Testis (tissue), 3 donors: ENCODE results near the gene FERMT3. TPM values are rescaled to one million over a fixed set of nuclear protein-coding genes. Genes with fewer than 3 reads are reported as not detected.

ENCODE experiments used
- DNase-seq: peaks from one replicate; pipeline ENCODE4 v3.0.0-alpha.2; 2019
- H3K27ac ChIP-seq, 2 donors: fragments of 200-600 bp; sonication (generic); one replicate each; pipeline ENCODE4 v1.5.1; 2019
- H3K27me3 ChIP-seq: fragments of 200-600 bp; sonication (generic); one replicate; pipeline ENCODE4 v1.5.1; 2019
- H3K36me3 ChIP-seq: fragments of 200-600 bp; sonication (generic); one replicate; pipeline ENCODE4 v1.5.1; 2017; ENCODE audit warnings: low read depth; ENCODE audit errors: missing control alignments
- H3K4me1 ChIP-seq: fragments of 200-600 bp; sonication (generic); one replicate; pipeline ENCODE4 v1.5.1; 2019
- H3K4me3 ChIP-seq, 2 donors: fragments of 200-600 bp; sonication (generic); one replicate each; pipeline ENCODE4 v1.5.1; 2017 to 2019
- H3K9me3 ChIP-seq: fragments of 200-600 bp; sonication (generic); one replicate; pipeline ENCODE4 v1.5.1; 2017
- CTCF ChIP-seq, 3 experiments: fragments of 450-650 bp in 2 of 3; fragments of 200-600 bp in 1 of 3; sonication (generic) in 1 of 3; IDR thresholded peaks; one replicate each; pipeline ENCODE4 v1.5.1; 2016 to 2019; ENCODE audit warnings: antibody characterized with exemption in 3 of 3, mild to moderate bottlenecking in 2 of 3, moderate library complexity in 1 of 3
- POLR2A ChIP-seq: fragments of 450-650 bp; IDR thresholded peaks from one replicate; pipeline ENCODE4 v1.6.1; 2017; ENCODE audit warnings: antibody characterized with exemption, mild to moderate bottlenecking, moderate library complexity
- WGBS, 2 donors: methylation state at CpG; one replicate each; pipeline ENCODE4 v1.1.5; 2018; 5-methylcytosine and 5-hydroxymethylcytosine counted together
- intact Hi-C: fragments of 100-400 bp; cut with DNase I; formaldehyde crosslinking; loops from one replicate; pipeline ENCODE4 v1.15.1; 2023; ENCODE audit warnings: low total_unique reads
- polyA plus RNA-seq: library from polyadenylated mRNA; stranded (reverse); fragments of 350-450 nt; fragmentation: Illumina TruSeq; extraction: RNeasy Lipid Tissue Mini Kit (QIAGEN cat#74804); gene quantifications from one replicate; pipeline ENCODE4 v1.2.3, GENCODE V29; 2014; ENCODE audit warnings: low read depth, low replicate concordance; ENCODE audit not compliant: insufficient read depth
- total RNA-seq, 2 donors: library from RNA; depleted of rRNA; stranded (reverse); fragments of >200 nt; gene quantifications; one replicate each; pipeline ENCODE4 v1.2.3, GENCODE V29; 2016

Gene FERMT3
- total and polyA plus RNA-seq, 3 donors from 2014 or later: 7.2 to 10.9 (median 8.2) TPM

- intact Hi-C loops: no loop called here
- Histone ChIP-seq H3K27ac (peak within 1 kb of the TSS; percentile 72), H3K36me3 (no peaks in the 10 kb centered on the region), H3K4me3 (peak within 1 kb of the TSS; percentile 83 to 84), H3K9me3 (no peaks in the 10 kb centered on the region), H3K4me1 (peaks cover 30% of the 10 kb centered on the region), H3K27me3 (no peaks in the 10 kb centered on the region)
- DNase-seq: peak; percentile 69
- TF ChIP-seq POLR2A (no peak), CTCF (IDR thresholded peaks at IDR 0.05) (peak; percentile 86 to 93 (median 87))
- 0 to 1% methylated on average over 3 to 63 of the region's 75 CpGs for WGBS, 2 donors
Measured at GRCh38 chr11:64251016-64251752, 44.7 kb downstream of the FERMT3 start, which contains the start of gene PLCB3. Gene PLCB3, plus strand, starts transcription at chr11:64251530. Its CDS starts 120 bp downstream, at chr11:64251650.

- Histone ChIP-seq H3K36me3 (no peaks in the 10 kb centered on the region), H3K27ac (peak overlapping the region; percentile 72), H3K4me3 (peak overlapping the region; percentile 83 to 84), H3K4me1 (peaks cover 30% of the 10 kb centered on the region), H3K9me3 (no peaks in the 10 kb centered on the region), H3K27me3 (no peaks in the 10 kb centered on the region)
- TF ChIP-seq POLR2A: no peak
- TF ChIP-seq CTCF (IDR thresholded peaks at IDR 0.05): no peak
- intact Hi-C loops: no loop called here
- WGBS, 2 donors: 0% methylated on average over 13 to 18 of the region's 18 CpGs
- DNase-seq: no peak
Measured at GRCh38 chr11:64251753-64252002, 45.2 kb downstream of the FERMT3 start.

GRCh38 chr11:64252003-64252872, 45.7 kb downstream of the FERMT3 start:
- Histone ChIP-seq H3K9me3 (no peaks in the 10 kb centered on the region), H3K4me3 (peak overlapping the region; percentile 83 to 84), H3K27ac (peak overlapping the region; percentile 72), H3K4me1 (peaks cover 30% of the 10 kb centered on the region), H3K27me3 (no peaks in the 10 kb centered on the region), H3K36me3 (no peaks in the 10 kb centered on the region)
- 3 to 4% methylated on average over 12 to 23 of the region's 23 CpGs for WGBS, 2 donors
- intact Hi-C loops: no loop called here
- TF ChIP-seq POLR2A (no peak), CTCF (IDR thresholded peaks at IDR 0.05) (peak in 2 of 3 experiments; percentile 10 to 22)
- DNase-seq: peak; percentile 46

- 79% methylated on average over 8 of the region's 8 CpGs for WGBS, 2 donors
- DNase-seq: no peak
- Histone ChIP-seq H3K4me1 (peaks cover 22% of the 10 kb centered on the region), H3K9me3 (no peaks in the 10 kb centered on the region), H3K36me3 (no peaks in the 10 kb centered on the region), H3K4me3 (no peak overlapping the region), H3K27me3 (no peaks in the 10 kb centered on the region), H3K27ac (peak overlapping the region in 1 of 2 donors; percentile 72)
- TF ChIP-seq CTCF (IDR thresholded peaks at IDR 0.05) (no peak), POLR2A (no peak)
- intact Hi-C loops: no loop called here
Measured at GRCh38 chr11:64253043-64253442, 46.5 kb downstream of the FERMT3 start.
